Caki2 (cell line): ENCODE results near the gene LZTS2. TPM values are rescaled to one million over a fixed set of nuclear protein-coding genes. Genes with fewer than 3 reads are reported as not detected.

Source experiments
- DNase-seq: peaks from one replicate; pipeline ENCODE4 v3.0.0-alpha.2; 2015; ENCODE audit warnings: low read depth
- in situ Hi-C: cut with HindIII; loops from 2 replicates; pipeline ENCODE4 v1.10.0; 2016; ENCODE audit warnings: low sequenced_read_pairs, low pct_unique_long_range_greater_than_20kb, mixed read lengths
- total RNA-seq: library from RNA; depleted of rRNA; stranded (reverse); fragments of >200 nt; shearing (Covaris generic); gene quantifications from 2 replicates; pipeline ENCODE4 v1.2.3, GENCODE V29; 2014; ENCODE audit warnings: low replicate concordance

Gene LZTS2
- total RNA-seq, 1 experiment from 2014 or later = 35.5 TPM

- no peak for DNase-seq
- in situ Hi-C loops = no loop called here
These were observed 4.4 kb upstream of the LZTS2 start for GRCh38 chr10:100995181-100995580.

GRCh38 chr10:100996678-100997359, 2.8 kb upstream of the LZTS2 start:
- in situ Hi-C loops = no loop called here
- peak; percentile 47 for DNase-seq

- peak; percentile 82 for DNase-seq
These were observed 2.0 kb upstream of the LZTS2 start for GRCh38 chr10:100997360-100998182.

GRCh38 chr10:100998183-100998990, 1.2 kb upstream of the LZTS2 start:
- in situ Hi-C loops = no loop called here
- peak; percentile 85 for DNase-seq

More at GRCh38 chr10:100997360-100998182, 2.0 kb upstream of the LZTS2 start:
- in situ Hi-C loops = no loop called here

- in situ Hi-C loops = no loop called here
- DNase-seq = peak; percentile 71
These were observed 442 bp upstream of the LZTS2 start for GRCh38 chr10:100998991-100999741.

- DNase-seq = peak; percentile 33
- in situ Hi-C loops = no loop called here
These were observed 713 bp downstream of the LZTS2 start for GRCh38 chr10:101000127-101000914.

GRCh38 chr10:101000915-101001658, 1.5 kb downstream of the LZTS2 start:
- DNase-seq = peak; percentile 43
- in situ Hi-C loops = no loop called here

GRCh38 chr10:101001659-101002035, 2.0 kb downstream of the LZTS2 start:
- DNase-seq = no peak
- in situ Hi-C loops = no loop called here

GRCh38 chr10:101002456-101002855, 2.8 kb downstream of the LZTS2 start:
- in situ Hi-C loops = no loop called here
- DNase-seq = no peak

GRCh38 chr10:101003639-101004206, 4.1 kb downstream of the LZTS2 start:
- in situ Hi-C loops = no loop called here

GRCh38 chr10:101005361-101005760, 5.8 kb downstream of the LZTS2 start:
- in situ Hi-C loops = no loop called here
- no peak for DNase-seq

More at GRCh38 chr10:101003639-101004206, 4.1 kb downstream of the LZTS2 start:
- DNase-seq = no peak

- DNase-seq = no peak
- in situ Hi-C loops = no loop called here
These were observed 6.4 kb downstream of the LZTS2 start for GRCh38 chr10:101005869-101006567.

GRCh38 chr10:101006593-101007098, 7.0 kb downstream of the LZTS2 start:
- DNase-seq = no peak
- in situ Hi-C loops = no loop called here

- no peak for DNase-seq
- in situ Hi-C loops = no loop called here
These were observed 7.6 kb downstream of the LZTS2 start for GRCh38 chr10:101007099-101007711.
